K562 (cell line): ENCODE data around the gene DUOX2.

Experiments
- CBFA2T2 ChIP-seq: fragments of 450-650 bp; conservative IDR thresholded peaks from 2 replicates; pipeline ENCODE4 v1.6.1; 2017; ENCODE audit warnings: mild to moderate bottlenecking
- EZH2 ChIP-seq: IDR thresholded peaks from 2 replicates; pipeline ENCODE4 v1.6.1; 2012; ENCODE audit warnings: low read depth, mild to moderate bottlenecking, inconsistent platforms, low read length, borderline replicate concordance
- FOXM1 ChIP-seq, 2 experiments: fragments of 450-650 bp in 1 of 2; sonication (generic) in 1 of 2; formaldehyde crosslinking in 1 of 2; IDR thresholded peaks; 2 replicates each; pipeline versions ENCODE4 v1.6.1 to v1.9.0; 2017 to 2022; ENCODE audit warnings: low read depth in 2 of 2, mild to moderate bottlenecking in 2 of 2, missing genetic modification reagents in 1 of 2, moderate library complexity in 1 of 2
- MAFF ChIP-seq: IDR thresholded peaks from 2 replicates; pipeline ENCODE4 v1.6.1; 2012; ENCODE audit warnings: low read length, improper control_type of control experiment
- NRF1 ChIP-seq, 2 experiments: fragments of 450-650 bp; IDR thresholded peaks in 1 of 2; conservative IDR thresholded peaks in 1 of 2; 2 replicates each; pipeline ENCODE4 v1.6.1; 2014; ENCODE audit warnings: mild to moderate bottlenecking in 2 of 2
- POLR2A ChIP-seq: fragments of 450-650 bp; conservative IDR thresholded peaks from 2 replicates; pipeline ENCODE4 v1.6.1; 2016
- SMAD1 ChIP-seq: fragments of 150-350 bp; IDR thresholded peaks from 2 replicates; pipeline ENCODE4 v1.6.1; 2014; ENCODE audit warnings: low read length, low read depth; ENCODE audit not compliant: partially characterized antibody
- TAF7 ChIP-seq: fragments of 450-650 bp; IDR thresholded peaks from 2 replicates; pipeline ENCODE4 v1.6.1; 2016; ENCODE audit warnings: missing genetic modification characterization, missing compliant biosample characterization
- TCF3 ChIP-seq: sonication (generic); formaldehyde crosslinking; IDR thresholded peaks from 2 replicates; pipeline ENCODE4 v1.4.0; 2020; ENCODE audit warnings: mild to moderate bottlenecking, missing genetic modification reagents
- ZNF239 ChIP-seq: fragments of 250-450 bp; sonication (Bioruptor Pico); IDR thresholded peaks from 2 replicates; pipeline ENCODE4 v1.4.0; 2020; ENCODE audit warnings: mild to moderate bottlenecking
- ZNF316 ChIP-seq: fragments of 450-650 bp; IDR thresholded peaks from 2 replicates; pipeline ENCODE4 v1.6.1; 2016
- ZNF695 ChIP-seq: fragments of 450-650 bp; formaldehyde crosslinking; IDR thresholded peaks from 2 replicates; pipeline ENCODE4 v1.4.0; 2020; ENCODE audit warnings: mild to moderate bottlenecking, moderate library complexity
- TF ChIP-seq, protein P1 (sequence below): sonication (generic); formaldehyde crosslinking; IDR thresholded peaks from 2 replicates; pipeline ENCODE4 v1.8.0; 2022; ENCODE audit warnings: missing genetic modification reagents, mild to moderate bottlenecking, moderate library complexity, borderline replicate concordance

- TF ChIP-seq MAFF (no peak), ZNF239 (CRISPR knock-in tag) (no peak), TAF7 (tag) (no peak), CBFA2T2 (no peak), ZNF316 (no peak), POLR2A (no peak), NRF1 (conservative IDR thresholded peaks at IDR 0.05 in 1 of 2, IDR thresholded peaks at IDR 0.05 in 1 of 2) (no peak), TCF3 (CRISPR knock-in tag) (no peak), FOXM1 (IDR thresholded peaks at IDR 0.05; ENCODE audit: low read depth) (no peak), FOXM1 (CRISPR knock-in tag; IDR thresholded peaks at IDR 0.05; ENCODE audit: low read depth) (no peak), ZNF695 (no peak), EZH2 (no peak), SMAD1 (no peak)
- TF ChIP-seq, protein P1, sequence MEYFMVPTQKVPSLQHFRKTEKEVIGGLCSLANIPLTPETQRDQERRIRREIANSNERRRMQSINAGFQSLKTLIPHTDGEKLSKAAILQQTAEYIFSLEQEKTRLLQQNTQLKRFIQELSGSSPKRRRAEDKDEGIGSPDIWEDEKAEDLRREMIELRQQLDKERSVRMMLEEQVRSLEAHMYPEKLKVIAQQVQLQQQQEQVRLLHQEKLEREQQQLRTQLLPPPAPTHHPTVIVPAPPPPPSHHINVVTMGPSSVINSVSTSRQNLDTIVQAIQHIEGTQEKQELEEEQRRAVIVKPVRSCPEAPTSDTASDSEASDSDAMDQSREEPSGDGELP (CRISPR knock-in tag) = no peak
These were observed 2.7 kb upstream of the DUOX2 start for GRCh38 chr15:45116482-45117307.
